Stimulated activated naive CD4-positive, alpha-beta T cell treated with Interleukin-2 at 50 U/mL for 16 hours (primary cell): ENCODE results near the gene TRIM72.
"Not testable (repeated sequence)": the region's sequence is repeated elsewhere in the genome, so short reads cannot be mapped to it uniquely, and the experiment has no call there.

ENCODE experiments used
- DNase-seq: peaks from one replicate; lab custom pipeline; 2025; lab: John Stamatoyannopoulos, UW

TRIM72 gene

GRCh38 chr16:31190818-31191444 lies 23.0 kb upstream of the TRIM72 start:
- no peak for DNase-seq

GRCh38 chr16:31191697-31192428 lies 22.1 kb upstream of the TRIM72 start:
- no peak for DNase-seq

- DNase-seq, result no peak
These were observed 20.9 kb upstream of the TRIM72 start for GRCh38 chr16:31192856-31193642.

- no peak for DNase-seq
These were observed 20.0 kb upstream of the TRIM72 start for GRCh38 chr16:31193874-31194273.

GRCh38 chr16:31194898-31195297 lies 19.0 kb upstream of the TRIM72 start:
- no peak for DNase-seq

GRCh38 chr16:31195861-31196260 lies 18.1 kb upstream of the TRIM72 start:
- DNase-seq, result not testable (repeated sequence)

GRCh38 chr16:31196324-31197088 lies 17.4 kb upstream of the TRIM72 start:
- no peak for DNase-seq

- no peak for DNase-seq
These were observed 15.6 kb upstream of the TRIM72 start for GRCh38 chr16:31198207-31198882.

- DNase-seq, result no peak
These were observed 14.4 kb upstream of the TRIM72 start for GRCh38 chr16:31199430-31200041.

- not testable (repeated sequence) for DNase-seq
These were observed 13.8 kb upstream of the TRIM72 start for GRCh38 chr16:31200111-31200510.

GRCh38 chr16:31200821-31201568 lies 12.9 kb upstream of the TRIM72 start:
- DNase-seq, result peak; percentile 32

GRCh38 chr16:31201582-31202413 lies 12.1 kb upstream of the TRIM72 start:
- peak; percentile 23 for DNase-seq

- peak; percentile 27 for DNase-seq
These were observed 11.2 kb upstream of the TRIM72 start, which contains the start of gene PYCARD for GRCh38 chr16:31202414-31203375. Gene PYCARD (minus strand): TSS chr16:31202760. CDS start chr16:31202690, 70 bp downstream.

GRCh38 chr16:31204871-31205666 lies 8.8 kb upstream of the TRIM72 start:
- DNase-seq, result no peak

GRCh38 chr16:31206776-31207175 lies 7.1 kb upstream of the TRIM72 start:
- no peak for DNase-seq

GRCh38 chr16:31213342-31213741 lies 577 bp upstream of the TRIM72 start:
- DNase-seq, result no peak

GRCh38 chr16:31214708-31215286 lies 878 bp downstream of the TRIM72 start:
- no peak for DNase-seq
